Hepatocyte (in vitro differentiated cells): ENCODE measurements around the gene RASEF. TPM values are rescaled to one million over a fixed set of nuclear protein-coding genes. Genes with fewer than 3 reads are reported as not detected.
"Not testable (repeated sequence)": the region's sequence is repeated elsewhere in the genome, so short reads cannot be mapped to it uniquely, and the experiment has no call there.

Experiments used
- DNase-seq: peaks from one replicate; pipeline ENCODE4 v3.0.0-alpha.2; 2016; ENCODE audit warnings: low spot score
- H2AFZ ChIP-seq: fragments of 200-600 bp; sonication (generic); 2 replicates; pipeline ENCODE4 v1.6.0; 2016; ENCODE audit warnings: antibody characterized with exemption, mild to moderate bottlenecking
- H3K27ac ChIP-seq: fragments of 200-600 bp; sonication (generic); 2 replicates; pipeline ENCODE4 v1.5.1; 2016; ENCODE audit warnings: mild to moderate bottlenecking
- H3K27me3 ChIP-seq: fragments of 200-600 bp; sonication (generic); 2 replicates; pipeline ENCODE4 v1.6.1; 2016
- H3K36me3 ChIP-seq: fragments of 200-600 bp; sonication (generic); replicated peaks from 2 replicates; pipeline ENCODE4 v1.5.1; 2016; ENCODE audit warnings: low read depth; ENCODE audit not compliant: insufficient read depth
- H3K4me1 ChIP-seq: fragments of 200-600 bp; sonication (generic); 2 replicates; pipeline ENCODE4 v1.5.1; 2016; ENCODE audit warnings: mild to moderate bottlenecking, moderate library complexity; ENCODE audit not compliant: insufficient read depth
- H3K4me2 ChIP-seq: fragments of 200-600 bp; sonication (generic); 2 replicates; pipeline ENCODE4 v1.6.0; 2016
- H3K4me3 ChIP-seq: fragments of 200-600 bp; sonication (generic); 2 replicates; pipeline ENCODE4 v1.5.1; 2016; ENCODE audit warnings: mild to moderate bottlenecking
- H3K79me2 ChIP-seq: fragments of 200-600 bp; sonication (generic); 2 replicates; pipeline ENCODE4 v1.6.0; 2017; ENCODE audit warnings: mild to moderate bottlenecking
- H3K9me2 ChIP-seq: fragments of 200-600 bp; sonication (generic); replicated peaks from 2 replicates; pipeline ENCODE4 v1.6.0; 2017; ENCODE audit warnings: mild to moderate bottlenecking; ENCODE audit not compliant: insufficient read depth
- H3K9me3 ChIP-seq: fragments of 200-600 bp; sonication (generic); 2 replicates; pipeline ENCODE4 v1.5.1; 2016; ENCODE audit warnings: low read depth, mild to moderate bottlenecking
- H4K20me1 ChIP-seq: fragments of 200-600 bp; sonication (generic); 2 replicates; pipeline ENCODE4 v1.6.0; 2016; ENCODE audit warnings: mild to moderate bottlenecking; ENCODE audit not compliant: insufficient read depth, poor library complexity, severe bottlenecking
- CTCF ChIP-seq: fragments of 200-600 bp; sonication (generic); IDR thresholded peaks from 2 replicates; pipeline ENCODE4 v1.5.1; 2016; ENCODE audit warnings: antibody characterized with exemption, mild to moderate bottlenecking; ENCODE audit not compliant: poor library complexity
- EZH2 ChIP-seq: fragments of 200-600 bp; sonication (generic); IDR thresholded peaks from 2 replicates; pipeline ENCODE4 v1.6.1; 2016; ENCODE audit warnings: antibody characterized with exemption, mild to moderate bottlenecking, borderline replicate concordance
- EZH2phosphoT487 ChIP-seq: fragments of 200-600 bp; sonication (generic); IDR thresholded peaks from one replicate; pipeline ENCODE4 v1.6.1; 2018; ENCODE audit warnings: antibody characterized with exemption, mild to moderate bottlenecking, low read depth, moderate library complexity; ENCODE audit not compliant: unreplicated experiment, severe bottlenecking
- WGBS: methylation state at CpG from one replicate; pipeline ENCODE4 v1.1.6; 2016; ENCODE audit warnings: low lambda C conversion rate; ENCODE audit errors: missing lambda C conversion rate; 5-methylcytosine and 5-hydroxymethylcytosine counted together
- polyA plus RNA-seq: library from polyadenylated mRNA; unstranded; fragments of >200 nt; fragmentation: Nextera tagmentation; extraction: Ambion mirVana; gene quantifications from 2 replicates; pipeline ENCODE4 v1.2.1, GENCODE V29; 2016
- total RNA-seq: library from RNA; depleted of rRNA; stranded (reverse); fragments of >200 nt; gene quantifications from 2 replicates; pipeline ENCODE4 v1.2.3, GENCODE V29; 2014

The RASEF gene
- total and polyA plus RNA-seq, 2 experiments from 2014 or later = 11.1 to 18.9 TPM

- WGBS = 94% methylated on average over 7 of the region's 7 CpGs
- Histone ChIP-seq H3K27me3 (no peaks in the 10 kb centered on the region), H3K79me2 (no peaks in the 10 kb centered on the region), H3K27ac (no peak overlapping the region), H4K20me1 (no peaks in the 10 kb centered on the region), H3K9me3 (no peaks in the 10 kb centered on the region), H3K4me3 (no peak overlapping the region), H3K4me2 (no peak overlapping the region), H3K36me3 (no peaks in the 10 kb centered on the region), H3K4me1 (peaks cover 3% of the 10 kb centered on the region), H3K9me2 (no peaks in the 10 kb centered on the region), H2AFZ (no peak overlapping the region)
- DNase-seq = no peak
- TF ChIP-seq CTCF (no peak), EZH2phosphoT487 (no peak), EZH2 (no peak)
These were observed 122.6 kb downstream of the RASEF start for GRCh38 chr9:82940376-82940775.

GRCh38 chr9:82939451-82939850 is 123.5 kb downstream of the RASEF start:
- 70% methylated on average over 2 of the region's 2 CpGs for WGBS
- no peaks in the 10 kb centered on the region for H3K27me3 ChIP-seq
- no peaks in the 10 kb centered on the region for H3K79me2 ChIP-seq
- H3K9me2 ChIP-seq = no peaks in the 10 kb centered on the region
- TF ChIP-seq CTCF = no peak
- TF ChIP-seq EZH2phosphoT487 = no peak
- no peaks in the 10 kb centered on the region for H4K20me1 ChIP-seq
- peaks cover 5% of the 10 kb centered on the region for H3K4me1 ChIP-seq
- no peak overlapping the region for H3K27ac ChIP-seq
- DNase-seq = no peak
- H3K36me3 ChIP-seq = no peaks in the 10 kb centered on the region
- no peaks in the 10 kb centered on the region for H3K9me3 ChIP-seq
- no peak overlapping the region for H2AFZ ChIP-seq
- no peak overlapping the region for H3K4me2 ChIP-seq
- no peak overlapping the region for H3K4me3 ChIP-seq

GRCh38 chr9:82938426-82939218 is 124.3 kb downstream of the RASEF start:
- H3K4me2 ChIP-seq = no peak overlapping the region
- WGBS = 82% methylated on average over 3 of the region's 3 CpGs
- TF ChIP-seq EZH2phosphoT487 (no peak), EZH2 (no peak), CTCF (no peak)

GRCh38 chr9:82936561-82936960 is 126.4 kb downstream of the RASEF start:
- not testable (repeated sequence) for H4K20me1 ChIP-seq, DNase-seq, H3K4me1 ChIP-seq, H3K4me2 ChIP-seq, H2AFZ ChIP-seq, H3K9me2 ChIP-seq, H3K27ac ChIP-seq, H3K36me3 ChIP-seq, H3K9me3 ChIP-seq, H3K79me2 ChIP-seq, H3K27me3 ChIP-seq, H3K4me3 ChIP-seq
- WGBS = 97% methylated on average over 7 of the region's 7 CpGs

More at GRCh38 chr9:82938426-82939218, 124.3 kb downstream of the RASEF start:
- Histone ChIP-seq H3K4me3 (no peak overlapping the region), H3K27ac (no peak overlapping the region), H4K20me1 (no peaks in the 10 kb centered on the region), H3K79me2 (no peaks in the 10 kb centered on the region), H3K36me3 (no peaks in the 10 kb centered on the region), H3K4me1 (peaks cover 5% of the 10 kb centered on the region), H3K9me3 (no peaks in the 10 kb centered on the region), H3K9me2 (no peaks in the 10 kb centered on the region), H3K27me3 (no peaks in the 10 kb centered on the region), H2AFZ (no peak overlapping the region)
- no peak for DNase-seq
